Stomach (tissue), 9 donors: ENCODE results near the gene C1orf35. TPM values are rescaled to one million over a fixed set of nuclear protein-coding genes. Genes with fewer than 3 reads are reported as not detected.

Experiments
- DNase-seq, 2 donors: peaks; one replicate each; pipeline versions ENCODE4 v3.0.0 to v3.0.0-alpha.2; 2013 to 2019
- H3K27ac ChIP-seq, 5 donors: fragments of 200-600 bp in 4 of 5; sonication (generic) in 4 of 5; one replicate each; pipeline ENCODE4 v1.5.1; 2013 to 2019; ENCODE audit warnings: mild to moderate bottlenecking in 1 of 5, moderate library complexity in 1 of 5
- H3K27me3 ChIP-seq, 3 donors: fragments of 200-600 bp; sonication (generic); one replicate each; pipeline ENCODE4 v1.5.1; 2017 to 2019; ENCODE audit warnings: mixed run types in 1 of 3
- H3K36me3 ChIP-seq, 4 donors: fragments of 200-600 bp; sonication (generic); 1 replicate in 3 of 4; 2 replicates in 1 of 4; pipeline ENCODE4 v1.5.1; 2016 to 2019
- H3K4me1 ChIP-seq, 4 donors: fragments of 200-600 bp; sonication (generic); one replicate each; pipeline ENCODE4 v1.5.1; 2016 to 2019
- H3K4me3 ChIP-seq, 4 donors: fragments of 200-600 bp; sonication (generic) in 3 of 4; one replicate each; pipeline ENCODE4 v1.5.1; 2016 to 2019; ENCODE audit warnings: mild to moderate bottlenecking in 1 of 4
- H3K9me3 ChIP-seq, 4 donors: fragments of 200-600 bp; sonication (generic); one replicate each; pipeline ENCODE4 v1.5.1; 2016 to 2019
- CTCF ChIP-seq, 7 experiments: fragments of 450-650 bp in 4 of 7; fragments of 200-600 bp in 3 of 7; sonication (generic) in 3 of 7; IDR thresholded peaks; one replicate each; pipeline ENCODE4 v1.5.1; 2016 to 2019; ENCODE audit warnings: antibody characterized with exemption in 7 of 7, control low read depth in 2 of 7, mild to moderate bottlenecking in 1 of 7
- EP300 ChIP-seq: sonication (generic); formaldehyde crosslinking; IDR thresholded peaks from one replicate; pipeline ENCODE4 v1.6.1; 2017; ENCODE audit warnings: antibody characterized with exemption
- POLR2A ChIP-seq, 4 donors: fragments of 450-650 bp; IDR thresholded peaks; one replicate each; pipeline ENCODE4 v1.6.1; 2016; ENCODE audit warnings: antibody characterized with exemption in 4 of 4, control low read depth in 2 of 4, mild to moderate bottlenecking in 1 of 4, moderate library complexity in 1 of 4
- POLR2AphosphoS5 ChIP-seq, 3 donors: sonication (generic); formaldehyde crosslinking; IDR thresholded peaks; one replicate each; pipeline ENCODE4 v1.6.1; 2016; ENCODE audit warnings: antibody characterized with exemption in 3 of 3
- WGBS, 5 donors: extraction: QIAGEN DNeasy Blood & Tissue Kit in 3 of 5; methylation state at CpG; one replicate each; pipeline versions ENCODE4 v1.1.5 to v1.1.7; 2013 to 2018; 5-methylcytosine and 5-hydroxymethylcytosine counted together
- intact Hi-C: fragments of 100-400 bp; cut with DNase I; formaldehyde crosslinking; loops from one replicate; pipeline ENCODE4 v1.15.1; 2023; ENCODE audit warnings: low total_unique reads
- polyA plus RNA-seq, 3 donors: library from polyadenylated mRNA; stranded (reverse); fragments of 200-250 nt; gene quantifications; one replicate each; pipeline ENCODE4 v1.2.3, GENCODE V29; 2013
- total RNA-seq, 5 donors: library from RNA; depleted of rRNA; stranded (reverse); fragments of >200 nt; gene quantifications; one replicate each; pipeline versions ENCODE4 v1.1.0 to v1.2.3, GENCODE V29; 2014 to 2016
- donor health status: healthy with polysubstance abuse.
- donor health status: Bipolar disorder and iron deficiency.
- donor health status: healthy.

The C1orf35 gene
- total and polyA plus RNA-seq, 8 donors, result 0.58 to 94.7 (median 11.8) TPM

DNA sequence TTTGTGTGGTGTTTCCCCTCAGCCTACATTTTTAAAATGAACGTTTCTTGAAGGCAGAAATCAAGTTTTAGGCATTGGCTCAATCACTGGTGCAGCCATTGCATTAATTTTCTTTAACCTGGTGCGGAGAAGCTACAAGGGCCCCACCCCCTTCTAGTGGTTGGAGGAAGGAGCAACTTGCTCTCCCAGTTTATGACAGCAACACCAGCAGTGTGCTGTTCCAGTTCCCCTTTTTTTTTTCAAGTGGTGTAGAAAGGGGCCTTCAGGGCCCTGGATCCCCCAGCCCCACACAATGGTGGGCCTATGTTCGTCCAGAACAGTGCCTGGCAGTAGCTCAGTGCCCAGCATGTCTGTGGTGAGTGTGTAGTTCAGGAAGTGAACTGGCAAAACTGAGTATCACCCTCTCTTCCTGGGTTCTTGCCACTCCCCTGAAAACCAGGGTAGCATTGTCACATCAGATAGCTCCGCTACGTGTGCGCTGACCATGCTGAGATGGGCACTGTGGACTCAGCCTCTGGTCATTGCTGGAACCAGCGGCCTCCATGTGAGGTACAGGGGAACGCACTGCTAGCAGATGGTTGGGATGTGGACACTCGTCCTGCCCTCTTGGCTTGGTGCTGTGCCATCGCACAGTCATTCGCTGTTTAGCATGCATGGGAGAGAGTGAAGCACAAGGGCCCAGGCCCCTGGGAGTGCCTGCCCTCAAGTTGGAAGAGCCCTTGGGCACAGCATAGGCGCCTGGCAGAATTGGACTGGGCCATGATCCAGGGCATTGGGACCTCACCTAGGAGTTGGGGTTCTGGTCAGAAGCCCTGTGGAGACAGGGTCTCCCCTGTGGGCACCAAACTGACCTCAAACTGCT is 13.4 kb downstream of the C1orf35 start:
- peak in 1 of 2 donors; percentile 25 for DNase-seq
- H3K27ac ChIP-seq, result peak overlapping the region in 3 of 5 donors; percentile 38 to 98 (median 70)
- peaks cover 81 to 89% (median 87%) of the 10 kb centered on the region in 4 donors for H3K4me1 ChIP-seq
- H3K4me3 ChIP-seq, result peak overlapping the region in 2 of 4 donors; percentile 6 to 34
- H3K9me3 ChIP-seq, result peaks cover 0 to 9% (median 6%) of the 10 kb centered on the region in 4 donors
- WGBS, 5 donors, result 24 to 61% (median 53%) methylated on average over 4 to 12 of the region's 12 CpGs
- H3K36me3 ChIP-seq, result peaks cover 0 to 36% (median 14%) of the 10 kb centered on the region in 4 donors
- intact Hi-C loops, result loop anchor here (10.0 kb wide), 1 partner anchor 55 kb away; the partner anchor contains the start of genes GJC2 and GUK1
- H3K27me3 ChIP-seq, result no peaks in the 10 kb centered on the region
- TF ChIP-seq CTCF (IDR thresholded peaks at IDR 0.05), result no peak
- no peak for TF ChIP-seq EP300
- no peak for TF ChIP-seq POLR2A (IDR thresholded peaks at IDR 0.05)
- no peak for TF ChIP-seq POLR2AphosphoS5 (IDR thresholded peaks at IDR 0.05)

DNA sequence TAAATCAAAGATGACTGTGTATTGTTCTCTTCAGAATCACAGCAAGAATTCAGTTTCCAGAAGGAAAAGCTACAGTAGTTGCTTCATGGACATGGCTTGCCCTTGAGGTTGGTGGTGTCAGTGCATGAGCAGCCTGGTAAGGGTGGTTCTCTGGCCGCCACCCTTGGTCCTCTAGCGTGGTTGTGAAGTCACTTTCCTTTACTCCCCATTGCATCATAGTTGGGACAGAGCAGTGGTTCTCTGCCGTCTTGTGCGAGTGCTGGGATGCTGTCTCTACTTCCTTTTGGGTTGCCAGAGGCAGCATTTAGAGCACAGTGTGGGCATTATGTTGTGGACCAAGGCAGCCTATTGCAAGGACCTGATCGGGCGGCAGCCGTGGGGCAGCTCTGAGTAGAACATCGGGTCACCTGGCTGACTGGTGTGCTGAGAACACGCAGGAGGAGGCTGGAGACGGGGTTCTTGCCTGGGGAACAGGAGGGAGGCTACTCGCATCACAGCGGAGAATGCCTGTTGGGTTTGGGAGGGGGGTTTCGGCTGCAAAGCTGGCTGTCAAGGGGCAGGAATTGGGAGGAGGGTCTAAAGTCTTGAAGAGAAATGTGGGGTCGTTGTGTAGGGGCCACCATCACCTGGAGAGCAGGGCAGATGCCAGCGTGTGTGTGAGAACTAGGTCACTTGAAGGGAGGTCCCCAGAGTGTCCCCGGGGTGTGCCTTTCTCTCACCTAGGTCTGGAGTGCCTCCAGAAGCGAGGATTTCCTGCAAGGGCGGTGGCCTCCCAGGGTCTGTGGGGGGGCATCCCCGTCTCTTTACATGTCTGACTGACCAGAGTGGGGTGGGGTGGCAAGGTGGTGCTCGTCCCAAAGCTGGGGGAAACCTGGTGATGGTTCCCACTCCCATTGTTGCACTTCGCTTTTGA is 14.3 kb downstream of the C1orf35 start:
- intact Hi-C loops, result no loop called here

GRCh38 chr1:228087771-228088251 is 15.3 kb downstream of the C1orf35 start:
- peak overlapping the region in 2 of 4 donors; percentile 9 to 36 for H3K4me3 ChIP-seq
- intact Hi-C loops, result no loop called here
- H3K4me1 ChIP-seq, result peaks cover 84 to 91% (median 90%) of the 10 kb centered on the region in 4 donors
- peaks cover 0 to 27% (median 14%) of the 10 kb centered on the region in 4 donors for H3K36me3 ChIP-seq
- no peak for DNase-seq
- H3K27ac ChIP-seq, result peak overlapping the region in 4 of 5 donors; percentile 38 to 98 (median 55)
- 29 to 42% (median 34%) methylated on average over 6 to 7 of the region's 7 CpGs for WGBS, 5 donors
- H3K9me3 ChIP-seq, result no peaks in the 10 kb centered on the region
- no peaks in the 10 kb centered on the region for H3K27me3 ChIP-seq
- TF ChIP-seq POLR2AphosphoS5 (IDR thresholded peaks at IDR 0.05) (peak in 1 of 3 donors; percentile 44), CTCF (IDR thresholded peaks at IDR 0.05) (no peak), POLR2A (IDR thresholded peaks at IDR 0.05) (no peak)

More for the DNA sequence above, 14.3 kb downstream of the C1orf35 start:
- TF ChIP-seq CTCF (IDR thresholded peaks at IDR 0.05), result no peak
- WGBS, 5 donors, result 51 to 59% (median 52%) methylated on average over 21 of the region's 21 CpGs
- Histone ChIP-seq H3K4me1 (peaks cover 86 to 98% (median 96%) of the 10 kb centered on the region in 4 donors), H3K27ac (peak overlapping the region in 4 of 5 donors; percentile 38 to 98 (median 55)), H3K27me3 (no peaks in the 10 kb centered on the region), H3K4me3 (peak overlapping the region in 3 of 4 donors; percentile 0 to 34 (median 5)), H3K36me3 (peaks cover 0 to 31% (median 14%) of the 10 kb centered on the region in 4 donors), H3K9me3 (peaks cover 0 to under 1% (median 0%) of the 10 kb centered on the region in 4 donors)
- peak in 1 of 2 donors; percentile 27 for DNase-seq
